SK-N-MC (cell line): ENCODE data around the gene DACT2.

Source experiments
- EZH2 ChIP-seq: fragments of 200-600 bp; sonication (generic); IDR thresholded peaks from one replicate; pipeline ENCODE4 v1.6.1; 2017; ENCODE audit warnings: antibody characterized with exemption
- POLR2AphosphoS5 ChIP-seq: IDR thresholded peaks from 2 replicates; pipeline ENCODE4 v1.6.1; 2012; ENCODE audit warnings: mild to moderate bottlenecking, low read depth, low read length, borderline replicate concordance

- TF ChIP-seq POLR2AphosphoS5: no peak
- no peak for TF ChIP-seq EZH2
Measured at GRCh38 chr6:168355716-168356522, 36.3 kb upstream of the DACT2 start.
